ENCODE measurements around the gene AMBP.

AMBP gene

GRCh38 chr9:114069476-114070187, 8.5 kb downstream of the AMBP start:
- H3K9me3 ChIP-seq (ENCODE audit: insufficient read depth, low read length, severe bottlenecking) = no peaks in the 10 kb centered on the region
- H4K20me1 ChIP-seq (ENCODE audit: insufficient read depth, low read length) = no peaks in the 10 kb centered on the region
- H3K9ac ChIP-seq (ENCODE audit: low read depth, low read length) = no peak overlapping the region
- H3K4me3 ChIP-seq (ENCODE audit: low read depth in 1 of 2, low read length in 2 of 2) = no peak overlapping the region
- H3K4me1 ChIP-seq (ENCODE audit: insufficient read depth, low read length) = no peaks in the 10 kb centered on the region
- DNase-seq (no peak), ATAC-seq (ENCODE audit: insufficient read depth, low read depth) (no peak)
- no peak overlapping the region for H2AFZ ChIP-seq (ENCODE audit: low read depth, low read length)
- TF ChIP-seq CTCF (IDR thresholded peaks at IDR 0.05; ENCODE audit: borderline replicate concordance, extremely low read depth, low read length, poor library complexity, severe bottlenecking) (no peak), EZH2 (IDR thresholded peaks at IDR 0.05; ENCODE audit: borderline replicate concordance, low read depth, low read length, severe bottlenecking) (no peak)
- no peak overlapping the region for H3K4me2 ChIP-seq (ENCODE audit: insufficient read depth, low read length)
- no peaks in the 10 kb centered on the region for H3K79me2 ChIP-seq (ENCODE audit: insufficient read depth, low read length)
- H3K27ac ChIP-seq (ENCODE audit: low read length) = no peak overlapping the region
- no peaks in the 10 kb centered on the region for H3K36me3 ChIP-seq (ENCODE audit: insufficient read depth, low read length)
- no peaks in the 10 kb centered on the region for H3K27me3 ChIP-seq (ENCODE audit: insufficient read depth, low read length, poor library complexity)

GRCh38 chr9:114065304-114065703, 12.8 kb downstream of the AMBP start:
- TF ChIP-seq CTCF (IDR thresholded peaks at IDR 0.05; ENCODE audit: borderline replicate concordance, extremely low read depth, low read length, poor library complexity, severe bottlenecking) = no peak
- TF ChIP-seq EZH2 (IDR thresholded peaks at IDR 0.05; ENCODE audit: borderline replicate concordance, low read depth, low read length, severe bottlenecking) = no peak
- ATAC-seq (ENCODE audit: insufficient read depth, low read depth) (no peak), DNase-seq (no peak)
- H3K9me3 ChIP-seq (ENCODE audit: insufficient read depth, low read length, severe bottlenecking) = no peaks in the 10 kb centered on the region
- H4K20me1 ChIP-seq (ENCODE audit: insufficient read depth, low read length) = no peaks in the 10 kb centered on the region
- H3K4me3 ChIP-seq (ENCODE audit: low read depth in 1 of 2, low read length in 2 of 2) = no peak overlapping the region
- no peak overlapping the region for H3K27ac ChIP-seq (ENCODE audit: low read length)
- no peaks in the 10 kb centered on the region for H3K79me2 ChIP-seq (ENCODE audit: insufficient read depth, low read length)
- no peak overlapping the region for H3K4me2 ChIP-seq (ENCODE audit: insufficient read depth, low read length)
- H3K27me3 ChIP-seq (ENCODE audit: insufficient read depth, low read length, poor library complexity) = no peaks in the 10 kb centered on the region
- no peaks in the 10 kb centered on the region for H3K4me1 ChIP-seq (ENCODE audit: insufficient read depth, low read length)
- no peak overlapping the region for H2AFZ ChIP-seq (ENCODE audit: low read depth, low read length)
- no peak overlapping the region for H3K9ac ChIP-seq (ENCODE audit: low read depth, low read length)
- no peaks in the 10 kb centered on the region for H3K36me3 ChIP-seq (ENCODE audit: insufficient read depth, low read length)

GRCh38 chr9:114061830-114062474, 16.1 kb downstream of the AMBP start:
- no peak overlapping the region for H3K9ac ChIP-seq (ENCODE audit: low read depth, low read length)
- TF ChIP-seq EZH2 (IDR thresholded peaks at IDR 0.05; ENCODE audit: borderline replicate concordance, low read depth, low read length, severe bottlenecking) (no peak), CTCF (IDR thresholded peaks at IDR 0.05; ENCODE audit: borderline replicate concordance, extremely low read depth, low read length, poor library complexity, severe bottlenecking) (no peak)
- no peak for ATAC-seq (ENCODE audit: insufficient read depth, low read depth)
- no peaks in the 10 kb centered on the region for H3K36me3 ChIP-seq (ENCODE audit: insufficient read depth, low read length)
- H3K9me3 ChIP-seq (ENCODE audit: insufficient read depth, low read length, severe bottlenecking) = no peaks in the 10 kb centered on the region
- no peaks in the 10 kb centered on the region for H3K27me3 ChIP-seq (ENCODE audit: insufficient read depth, low read length, poor library complexity)
- H3K4me3 ChIP-seq (ENCODE audit: low read depth in 1 of 2, low read length in 2 of 2) = no peak overlapping the region
- no peak overlapping the region for H3K4me2 ChIP-seq (ENCODE audit: insufficient read depth, low read length)
- no peaks in the 10 kb centered on the region for H3K4me1 ChIP-seq (ENCODE audit: insufficient read depth, low read length)
- no peak for DNase-seq
- no peak overlapping the region for H2AFZ ChIP-seq (ENCODE audit: low read depth, low read length)
- no peaks in the 10 kb centered on the region for H4K20me1 ChIP-seq (ENCODE audit: insufficient read depth, low read length)
- H3K27ac ChIP-seq (ENCODE audit: low read length) = no peak overlapping the region
- H3K79me2 ChIP-seq (ENCODE audit: insufficient read depth, low read length) = no peaks in the 10 kb centered on the region

Measured in DND-41 (cell line).